ENCODE results near the gene ARRB1. TPM values are rescaled to one million over a fixed set of nuclear protein-coding genes. Genes with fewer than 3 reads are reported as not detected.
"Not testable (repeated sequence)": the region's sequence is repeated elsewhere in the genome, so short reads cannot be mapped to it uniquely, and the experiment has no call there.

ARRB1 gene
- total RNA-seq: 195 TPM

- no peak for DNase-seq (ENCODE audit: low read depth in 2 of 3, low spot score in 2 of 3)
Measured at GRCh38 chr11:75351541-75351790, at the start of gene ARRB1. Gene ARRB1, minus strand, starts transcription at chr11:75351661. Its CDS starts 54 bp downstream, at chr11:75351607.

- DNase-seq (ENCODE audit: low read depth in 2 of 3, low spot score in 2 of 3): peak in 1 of 3 donors; percentile 22
Measured at GRCh38 chr11:75400146-75400865, 48.8 kb upstream of the ARRB1 start.

- DNase-seq (ENCODE audit: low read depth in 2 of 3, low spot score in 2 of 3): peak; percentile 76 to 95 (median 89)
Measured at GRCh38 chr11:75399344-75400145, 48.1 kb upstream of the ARRB1 start, which contains the start of gene RPS3. Gene RPS3, plus strand, starts transcription at chr11:75399518. Its CDS starts 30 bp downstream, at chr11:75399548.

- DNase-seq (ENCODE audit: low read depth in 2 of 3, low spot score in 2 of 3): no peak
Measured at GRCh38 chr11:75398906-75399305, 47.4 kb upstream of the ARRB1 start.

- DNase-seq (ENCODE audit: low read depth in 2 of 3, low spot score in 2 of 3): no peak
Measured at GRCh38 chr11:75394085-75394840, 42.8 kb upstream of the ARRB1 start.

- no peak for DNase-seq (ENCODE audit: low read depth in 2 of 3, low spot score in 2 of 3)
Measured at GRCh38 chr11:75389925-75390324, 38.5 kb upstream of the ARRB1 start.

GRCh38 chr11:75389276-75389605 lies 37.8 kb upstream of the ARRB1 start:
- DNase-seq (ENCODE audit: low read depth in 2 of 3, low spot score in 2 of 3): no peak

- peak; percentile 43 to 93 (median 79) for DNase-seq (ENCODE audit: low read depth in 2 of 3, low spot score in 2 of 3)
Measured at GRCh38 chr11:75388386-75389275, 37.2 kb upstream of the ARRB1 start.

GRCh38 chr11:75387736-75388294 lies 36.4 kb upstream of the ARRB1 start:
- no peak for DNase-seq (ENCODE audit: low read depth in 2 of 3, low spot score in 2 of 3)

GRCh38 chr11:75386942-75387630 lies 35.6 kb upstream of the ARRB1 start:
- no peak for DNase-seq (ENCODE audit: low read depth in 2 of 3, low spot score in 2 of 3)

- DNase-seq (ENCODE audit: low read depth in 2 of 3, low spot score in 2 of 3): peak; percentile 77 to 78 (median 78)
Measured at GRCh38 chr11:75384438-75385080, 33.1 kb upstream of the ARRB1 start.

- DNase-seq (ENCODE audit: low read depth in 2 of 3, low spot score in 2 of 3): peak in 1 of 3 donors; percentile 50
Measured at GRCh38 chr11:75383246-75383645, 31.8 kb upstream of the ARRB1 start.

- peak in 1 of 3 donors; percentile 57 for DNase-seq (ENCODE audit: low read depth in 2 of 3, low spot score in 2 of 3)
Measured at GRCh38 chr11:75380716-75381420, 29.4 kb upstream of the ARRB1 start.

GRCh38 chr11:75380245-75380644 lies 28.8 kb upstream of the ARRB1 start:
- DNase-seq (ENCODE audit: low read depth in 2 of 3, low spot score in 2 of 3): no peak

- not testable (repeated sequence) for DNase-seq (ENCODE audit: low read depth in 2 of 3, low spot score in 2 of 3)
Measured at GRCh38 chr11:75378776-75379175, 27.3 kb upstream of the ARRB1 start.

GRCh38 chr11:75376175-75376574 lies 24.7 kb upstream of the ARRB1 start:
- DNase-seq (ENCODE audit: low read depth in 2 of 3, low spot score in 2 of 3): no peak

- no peak for DNase-seq (ENCODE audit: low read depth in 2 of 3, low spot score in 2 of 3)
Measured at GRCh38 chr11:75375626-75376025, 24.2 kb upstream of the ARRB1 start.

GRCh38 chr11:75374646-75375045 lies 23.2 kb upstream of the ARRB1 start:
- DNase-seq (ENCODE audit: low read depth in 2 of 3, low spot score in 2 of 3): no peak
